K562 (cell line): ENCODE results near the gene LY6G6C. TPM values are rescaled to one million over a fixed set of nuclear protein-coding genes. Genes with fewer than 3 reads are reported as not detected.

Source experiments
- BRD4 ChIP-seq: fragments of 200-600 bp; sonication (generic); IDR thresholded peaks from 2 replicates; pipeline ENCODE4 v1.6.1; 2017; ENCODE audit warnings: inconsistent platforms
- CHD2 ChIP-seq: IDR thresholded peaks from 2 replicates; pipeline ENCODE4 v1.6.1; 2011; ENCODE audit warnings: low read depth, low read length
- CREM ChIP-seq: IDR thresholded peaks from 2 replicates; pipeline ENCODE4 v1.6.1; 2014; ENCODE audit warnings: antibody characterized with exemption, low read depth
- LCOR ChIP-seq: sonication (generic); formaldehyde crosslinking; IDR thresholded peaks from 2 replicates; pipeline ENCODE4 v1.8.0; 2022; ENCODE audit warnings: mild to moderate bottlenecking, missing genetic modification reagents
- PHTF2 ChIP-seq: fragments of 250-450 bp; sonication (Bioruptor Pico); IDR thresholded peaks from 2 replicates; pipeline ENCODE4 v1.5.0; 2021; ENCODE audit warnings: mild to moderate bottlenecking
- SAFB ChIP-seq: fragments of 200-400 bp; formaldehyde crosslinking; IDR thresholded peaks from 2 replicates; pipeline ENCODE4 v1.6.1; 2017; ENCODE audit warnings: low read depth, low read length, borderline replicate concordance
- SNIP1 ChIP-seq: fragments of 450-650 bp; IDR thresholded peaks from 2 replicates; pipeline ENCODE4 v1.7.1; 2017; ENCODE audit warnings: low read depth, mild to moderate bottlenecking
- SREBF2 ChIP-seq: sonication (generic); formaldehyde crosslinking; IDR thresholded peaks from 2 replicates; pipeline ENCODE4 v1.4.0; 2020; ENCODE audit warnings: mild to moderate bottlenecking, missing genetic modification reagents
- ZFP30 ChIP-seq: fragments of 250-450 bp; sonication (Bioruptor Pico); IDR thresholded peaks from 2 replicates; pipeline ENCODE4 v1.8.0; 2022; ENCODE audit warnings: moderate library complexity, mild to moderate bottlenecking, inconsistent platforms, borderline replicate concordance
- ZNF224 ChIP-seq: sonication (generic); formaldehyde crosslinking; IDR thresholded peaks from 2 replicates; pipeline ENCODE4 v1.8.0; 2022; ENCODE audit warnings: mild to moderate bottlenecking, missing genetic modification reagents
- ZNF444 ChIP-seq: fragments of 250-450 bp; sonication (Bioruptor Pico); IDR thresholded peaks from 2 replicates; pipeline ENCODE4 v1.4.0; 2020; ENCODE audit warnings: mild to moderate bottlenecking, moderate library complexity
- ZNF584 ChIP-seq: fragments of 200-800 bp; sonication (Bioruptor generic); IDR thresholded peaks from 2 replicates; pipeline ENCODE4 v1.6.1; 2016; ENCODE audit warnings: low read depth, mild to moderate bottlenecking, missing genetic modification characterization, missing compliant biosample characterization
- polyA plus RNA-seq, 8 experiments: library from polyadenylated mRNA; depleted of rRNA in 4 of 8; stranded (reverse) in 5 of 8; unstranded in 3 of 8; fragments of >200 nt; fragmentation: Nextera tagmentation in 2 of 8; fragmentation: Illumina TruSeq in 1 of 8; extraction: Ambion mirVana in 2 of 8; extraction: Trizol in 1 of 8; gene quantifications; 2 replicates each; pipeline versions ENCODE4 v1.2.1 to v1.2.3, GENCODE V29; 2011 to 2014; ENCODE audit warnings: inconsistent platforms in 1 of 8, missing spikeins in 1 of 8
- total RNA-seq, 7 experiments: library from RNA; depleted of rRNA in 6 of 7; stranded (reverse); fragments of >200 nt in 6 of 7; fragmentation: Illumina TruSeq in 2 of 7; extraction: Trizol in 2 of 7; gene quantifications; 2 replicates each; pipeline versions ENCODE4 v1.2.1 to v1.2.3, GENCODE V29; 2011 to 2021; ENCODE audit warnings: low replicate concordance in 1 of 7
- TF ChIP-seq, protein P1 (sequence below): fragments of 250-450 bp; sonication (Bioruptor Pico); IDR thresholded peaks from 2 replicates; pipeline ENCODE4 v1.8.0; 2021; ENCODE audit warnings: moderate library complexity, mild to moderate bottlenecking, inconsistent platforms
- TF ChIP-seq, protein P2 (sequence below): fragments of 250-450 bp; sonication (Bioruptor Pico); IDR thresholded peaks from 2 replicates; pipeline ENCODE4 v1.9.0; 2021; ENCODE audit warnings: mild to moderate bottlenecking
- TF ChIP-seq, protein P3 (sequence below), 2 experiments: fragments of 450-650 bp; IDR thresholded peaks; 2 replicates each; pipeline ENCODE4 v1.6.1; 2018; ENCODE audit warnings: mild to moderate bottlenecking in 2 of 2, low read depth in 1 of 2; ENCODE audit not compliant: partially characterized antibody in 2 of 2
- TF ChIP-seq, protein P4 (sequence below): IDR thresholded peaks from 2 replicates; pipeline ENCODE4 v1.6.1; 2011; ENCODE audit not compliant: insufficient read length; ENCODE audit errors: extremely low read depth
- TF ChIP-seq, protein P5 (sequence below): IDR thresholded peaks from 2 replicates; pipeline ENCODE4 v1.6.1; 2012; ENCODE audit warnings: low read depth, low read length, improper control_type of control experiment, borderline replicate concordance
- TF ChIP-seq, protein P6 (sequence below): sonication (generic); formaldehyde crosslinking; IDR thresholded peaks from 2 replicates; pipeline ENCODE4 v1.8.1; 2022; ENCODE audit warnings: missing genetic modification reagents
- TF ChIP-seq, protein P7 (sequence below): sonication (generic); formaldehyde crosslinking; IDR thresholded peaks from 2 replicates; pipeline ENCODE4 v1.8.1; 2023; ENCODE audit warnings: mild to moderate bottlenecking, missing genetic modification reagents

Gene LY6G6C
- total and polyA plus RNA-seq, 9 of the 15 experiments (the other 6 are each of a cell fraction or from before 2014, with no cell fraction given) = 0.06 to 0.20 TPM; not detected in 7

DNA sequence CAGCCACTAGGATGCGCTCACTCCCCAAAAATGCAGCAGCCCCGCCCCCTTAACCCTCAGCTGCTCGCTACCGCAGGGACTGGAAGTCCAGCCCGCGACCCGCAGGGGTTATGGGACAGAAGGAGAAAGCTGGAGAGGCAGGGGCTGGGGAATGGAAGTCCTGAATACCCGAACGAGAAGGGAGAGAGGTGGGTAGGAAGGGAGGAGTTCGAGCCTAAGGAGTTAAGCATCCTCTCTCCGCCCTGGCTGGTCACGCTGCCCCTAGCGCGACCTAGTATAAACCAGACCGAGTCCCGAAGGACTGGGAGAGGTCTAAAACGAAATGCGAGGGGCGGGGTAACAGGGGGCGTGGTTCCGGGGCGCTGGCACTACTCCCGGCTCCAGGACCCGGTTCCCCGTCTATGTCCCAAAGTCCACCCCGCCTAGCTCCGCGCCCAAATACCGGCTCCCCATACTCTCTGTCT, 8.0 kb upstream of the LY6G6C start (continued):
- TF ChIP-seq, protein P1, sequence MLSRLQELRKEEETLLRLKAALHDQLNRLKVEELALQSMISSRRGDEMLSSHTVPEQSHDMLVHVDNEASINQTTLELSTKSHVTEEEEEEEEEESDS = no peak
- no peak for TF ChIP-seq PHTF2 (CRISPR knock-in tag)
- no peak for TF ChIP-seq ZNF444 (CRISPR knock-in tag)
- TF ChIP-seq SAFB = no peak
- no peak for TF ChIP-seq SNIP1
- TF ChIP-seq, protein P2, sequence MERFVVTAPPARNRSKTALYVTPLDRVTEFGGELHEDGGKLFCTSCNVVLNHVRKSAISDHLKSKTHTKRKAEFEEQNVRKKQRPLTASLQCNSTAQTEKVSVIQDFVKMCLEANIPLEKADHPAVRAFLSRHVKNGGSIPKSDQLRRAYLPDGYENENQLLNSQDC (CRISPR knock-in tag) = peak; percentile 85; the same call in 1 of the 2 replicates
- no peak for TF ChIP-seq CREM
- TF ChIP-seq BRD4 = no peak
- TF ChIP-seq, protein P3, sequence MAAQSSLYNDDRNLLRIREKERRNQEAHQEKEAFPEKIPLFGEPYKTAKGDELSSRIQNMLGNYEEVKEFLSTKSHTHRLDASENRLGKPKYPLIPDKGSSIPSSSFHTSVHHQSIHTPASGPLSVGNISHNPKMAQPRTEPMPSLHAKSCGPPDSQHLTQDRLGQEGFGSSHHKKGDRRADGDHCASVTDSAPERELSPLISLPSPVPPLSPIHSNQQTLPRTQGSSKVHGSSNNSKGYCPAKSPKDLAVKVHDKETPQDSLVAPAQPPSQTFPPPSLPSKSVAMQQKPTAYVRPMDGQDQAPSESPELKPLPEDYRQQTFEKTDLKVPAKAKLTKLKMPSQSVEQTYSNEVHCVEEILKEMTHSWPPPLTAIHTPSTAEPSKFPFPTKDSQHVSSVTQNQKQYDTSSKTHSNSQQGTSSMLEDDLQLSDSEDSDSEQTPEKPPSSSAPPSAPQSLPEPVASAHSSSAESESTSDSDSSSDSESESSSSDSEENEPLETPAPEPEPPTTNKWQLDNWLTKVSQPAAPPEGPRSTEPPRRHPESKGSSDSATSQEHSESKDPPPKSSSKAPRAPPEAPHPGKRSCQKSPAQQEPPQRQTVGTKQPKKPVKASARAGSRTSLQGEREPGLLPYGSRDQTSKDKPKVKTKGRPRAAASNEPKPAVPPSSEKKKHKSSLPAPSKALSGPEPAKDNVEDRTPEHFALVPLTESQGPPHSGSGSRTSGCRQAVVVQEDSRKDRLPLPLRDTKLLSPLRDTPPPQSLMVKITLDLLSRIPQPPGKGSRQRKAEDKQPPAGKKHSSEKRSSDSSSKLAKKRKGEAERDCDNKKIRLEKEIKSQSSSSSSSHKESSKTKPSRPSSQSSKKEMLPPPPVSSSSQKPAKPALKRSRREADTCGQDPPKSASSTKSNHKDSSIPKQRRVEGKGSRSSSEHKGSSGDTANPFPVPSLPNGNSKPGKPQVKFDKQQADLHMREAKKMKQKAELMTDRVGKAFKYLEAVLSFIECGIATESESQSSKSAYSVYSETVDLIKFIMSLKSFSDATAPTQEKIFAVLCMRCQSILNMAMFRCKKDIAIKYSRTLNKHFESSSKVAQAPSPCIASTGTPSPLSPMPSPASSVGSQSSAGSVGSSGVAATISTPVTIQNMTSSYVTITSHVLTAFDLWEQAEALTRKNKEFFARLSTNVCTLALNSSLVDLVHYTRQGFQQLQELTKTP (IDR thresholded peaks at IDR 0.05; ENCODE audit: low read depth in 1 of 2, partially characterized antibody in 2 of 2) = peak; percentile 74 to 87
- TF ChIP-seq, protein P4, sequence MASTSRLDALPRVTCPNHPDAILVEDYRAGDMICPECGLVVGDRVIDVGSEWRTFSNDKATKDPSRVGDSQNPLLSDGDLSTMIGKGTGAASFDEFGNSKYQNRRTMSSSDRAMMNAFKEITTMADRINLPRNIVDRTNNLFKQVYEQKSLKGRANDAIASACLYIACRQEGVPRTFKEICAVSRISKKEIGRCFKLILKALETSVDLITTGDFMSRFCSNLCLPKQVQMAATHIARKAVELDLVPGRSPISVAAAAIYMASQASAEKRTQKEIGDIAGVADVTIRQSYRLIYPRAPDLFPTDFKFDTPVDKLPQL = no peak
- TF ChIP-seq SREBF2 = no peak
- TF ChIP-seq ZNF584 (CRISPR knock-in tag) = no peak
- TF ChIP-seq, protein P5, sequence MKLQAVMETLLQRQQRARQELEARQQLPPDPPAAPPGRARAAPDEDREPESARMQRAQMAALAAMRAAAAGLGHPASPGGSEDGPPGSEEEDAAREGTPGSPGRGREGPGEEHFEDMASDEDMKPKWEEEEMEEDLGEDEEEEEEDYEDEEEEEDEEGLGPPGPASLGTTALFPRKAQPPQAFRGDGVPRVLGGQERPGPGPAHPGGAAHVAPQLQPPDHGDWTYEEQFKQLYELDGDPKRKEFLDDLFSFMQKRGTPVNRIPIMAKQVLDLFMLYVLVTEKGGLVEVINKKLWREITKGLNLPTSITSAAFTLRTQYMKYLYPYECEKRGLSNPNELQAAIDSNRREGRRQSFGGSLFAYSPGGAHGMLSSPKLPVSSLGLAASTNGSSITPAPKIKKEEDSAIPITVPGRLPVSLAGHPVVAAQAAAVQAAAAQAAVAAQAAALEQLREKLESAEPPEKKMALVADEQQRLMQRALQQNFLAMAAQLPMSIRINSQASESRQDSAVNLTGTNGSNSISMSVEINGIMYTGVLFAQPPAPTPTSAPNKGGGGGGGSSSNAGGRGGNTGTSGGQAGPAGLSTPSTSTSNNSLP = 0 out of 2 replicates have a peak, but pooled peaks have one; percentile 14
- no peak for TF ChIP-seq ZFP30 (CRISPR knock-in tag)
- no peak for TF ChIP-seq ZNF224 (CRISPR knock-in tag)
- TF ChIP-seq CHD2 = no peak; the same call in 1 of the 2 replicates
- TF ChIP-seq, protein P6, sequence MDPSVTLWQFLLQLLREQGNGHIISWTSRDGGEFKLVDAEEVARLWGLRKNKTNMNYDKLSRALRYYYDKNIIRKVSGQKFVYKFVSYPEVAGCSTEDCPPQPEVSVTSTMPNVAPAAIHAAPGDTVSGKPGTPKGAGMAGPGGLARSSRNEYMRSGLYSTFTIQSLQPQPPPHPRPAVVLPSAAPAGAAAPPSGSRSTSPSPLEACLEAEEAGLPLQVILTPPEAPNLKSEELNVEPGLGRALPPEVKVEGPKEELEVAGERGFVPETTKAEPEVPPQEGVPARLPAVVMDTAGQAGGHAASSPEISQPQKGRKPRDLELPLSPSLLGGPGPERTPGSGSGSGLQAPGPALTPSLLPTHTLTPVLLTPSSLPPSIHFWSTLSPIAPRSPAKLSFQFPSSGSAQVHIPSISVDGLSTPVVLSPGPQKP (CRISPR knock-in tag) = no peak
- TF ChIP-seq LCOR (CRISPR knock-in tag) = no peak
- TF ChIP-seq, protein P7, sequence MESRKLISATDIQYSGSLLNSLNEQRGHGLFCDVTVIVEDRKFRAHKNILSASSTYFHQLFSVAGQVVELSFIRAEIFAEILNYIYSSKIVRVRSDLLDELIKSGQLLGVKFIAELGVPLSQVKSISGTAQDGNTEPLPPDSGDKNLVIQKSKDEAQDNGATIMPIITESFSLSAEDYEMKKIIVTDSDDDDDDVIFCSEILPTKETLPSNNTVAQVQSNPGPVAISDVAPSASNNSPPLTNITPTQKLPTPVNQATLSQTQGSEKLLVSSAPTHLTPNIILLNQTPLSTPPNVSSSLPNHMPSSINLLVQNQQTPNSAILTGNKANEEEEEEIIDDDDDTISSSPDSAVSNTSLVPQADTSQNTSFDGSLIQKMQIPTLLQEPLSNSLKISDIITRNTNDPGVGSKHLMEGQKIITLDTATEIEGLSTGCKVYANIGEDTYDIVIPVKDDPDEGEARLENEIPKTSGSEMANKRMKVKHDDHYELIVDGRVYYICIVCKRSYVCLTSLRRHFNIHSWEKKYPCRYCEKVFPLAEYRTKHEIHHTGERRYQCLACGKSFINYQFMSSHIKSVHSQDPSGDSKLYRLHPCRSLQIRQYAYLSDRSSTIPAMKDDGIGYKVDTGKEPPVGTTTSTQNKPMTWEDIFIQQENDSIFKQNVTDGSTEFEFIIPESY (CRISPR knock-in tag) = no peak
